Activated CD8-positive, alpha-beta T cell treated with anti-CD3 and anti-CD28 coated beads, Interleukin-2, amount 10 ng/mL, durations not matched to agents 7 days and 5 days (primary cell): ENCODE measurements around the gene FHOD3. TPM values are rescaled to one million over a fixed set of nuclear protein-coding genes. Genes with fewer than 3 reads are reported as not detected.
A peak's percentile ranks its signal among the peaks of the same experiment; 100 is the strongest.

Source experiments
- ATAC-seq: fragments of 150-1000 bp; cut with Tn5 transposase; one replicate; pipeline ENCODE4 v1.10.0; 2021; ENCODE audit warnings: moderate library complexity
- CTCF ChIA-PET: fragments of 350-600 bp; sonication (Branson Sonifier 250); formaldehyde crosslinking; loops from one replicate; lab custom pipeline; 2021; ENCODE audit warnings: antibody characterized with exemption; lab: Charles Lee
- POLR2A ChIA-PET: fragments of 350-600 bp; sonication (Branson Sonifier 250); formaldehyde crosslinking; loops from one replicate; lab custom pipeline; 2021; ENCODE audit warnings: antibody characterized with exemption; lab: Charles Lee
- DNase-seq: peaks from one replicate; pipeline ENCODE4 v3.0.0-alpha.2; 2020
- H3K27ac Mint-ChIP-seq: one replicate; pipeline ENCODE4 v1.8.0; 2021; ENCODE audit warnings: mild to moderate bottlenecking, mixed read lengths
- H3K27me3 Mint-ChIP-seq: one replicate; pipeline ENCODE4 v1.8.0; 2021; ENCODE audit warnings: low read depth, mixed read lengths
- H3K36me3 Mint-ChIP-seq: one replicate; pipeline ENCODE4 v1.8.0; 2021; ENCODE audit warnings: low read depth, mixed read lengths
- H3K4me1 Mint-ChIP-seq: one replicate; pipeline ENCODE4 v1.8.0; 2021; ENCODE audit warnings: low read depth, mixed read lengths
- H3K4me3 Mint-ChIP-seq: one replicate; pipeline ENCODE4 v1.8.0; 2021; ENCODE audit warnings: mild to moderate bottlenecking, mixed read lengths
- H3K9me3 Mint-ChIP-seq: one replicate; pipeline ENCODE4 v1.8.0; 2022; ENCODE audit warnings: mixed read lengths; ENCODE audit not compliant: insufficient read depth
- total RNA-seq, 2 experiments: library from RNA; stranded (reverse); gene quantifications; one replicate each; pipeline ENCODE4 v1.2.3, GENCODE V29; 2021

The FHOD3 gene
- total RNA-seq, 2 experiments from 2014 or later = not detected

DNA sequence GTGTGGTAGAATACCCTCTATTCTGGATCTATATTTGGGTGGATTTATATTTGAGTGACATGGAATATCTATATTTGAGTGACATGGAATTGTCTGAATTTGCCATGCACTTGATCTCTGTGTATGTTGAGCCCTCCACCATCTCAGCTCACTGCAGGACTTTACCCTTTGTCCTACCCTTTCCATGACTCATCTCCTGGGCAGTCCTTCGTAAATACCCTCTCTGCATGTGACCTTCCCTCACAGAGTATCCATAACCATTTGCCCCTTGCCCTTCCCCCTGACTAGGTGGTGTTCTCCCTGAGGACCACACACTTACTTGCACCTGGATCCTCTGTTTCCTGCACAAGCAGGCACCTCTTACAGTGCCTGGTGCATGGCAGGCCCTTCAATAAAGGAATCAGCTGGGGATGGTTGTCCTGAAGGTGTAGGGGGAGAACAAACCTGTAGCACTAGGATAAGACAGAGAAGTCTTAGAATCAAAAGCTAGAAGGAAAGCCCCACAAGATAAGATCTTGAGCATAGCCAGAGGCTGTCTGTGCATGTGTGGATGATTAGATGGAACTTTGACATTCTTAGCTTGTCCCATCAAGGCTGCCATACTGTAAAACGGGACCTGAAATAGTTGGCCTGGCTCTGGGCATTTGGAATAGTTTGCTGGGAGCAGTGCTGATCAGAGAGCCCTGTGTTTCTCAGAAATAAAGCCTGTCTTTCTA, 230.4 kb downstream of the FHOD3 start:
- Mint-ChIP-seq H3K4me1 (no peaks in the 10 kb centered on the region), H3K4me3 (no peak overlapping the region), H3K27ac (no peak overlapping the region), H3K9me3 (no peaks in the 10 kb centered on the region), H3K27me3 (no peaks in the 10 kb centered on the region), H3K36me3 (no peaks in the 10 kb centered on the region)
- DNase-seq (no peak), ATAC-seq (no peak)
- ChIA-PET CTCF (no interaction called here), POLR2A (no interaction called here)

DNA sequence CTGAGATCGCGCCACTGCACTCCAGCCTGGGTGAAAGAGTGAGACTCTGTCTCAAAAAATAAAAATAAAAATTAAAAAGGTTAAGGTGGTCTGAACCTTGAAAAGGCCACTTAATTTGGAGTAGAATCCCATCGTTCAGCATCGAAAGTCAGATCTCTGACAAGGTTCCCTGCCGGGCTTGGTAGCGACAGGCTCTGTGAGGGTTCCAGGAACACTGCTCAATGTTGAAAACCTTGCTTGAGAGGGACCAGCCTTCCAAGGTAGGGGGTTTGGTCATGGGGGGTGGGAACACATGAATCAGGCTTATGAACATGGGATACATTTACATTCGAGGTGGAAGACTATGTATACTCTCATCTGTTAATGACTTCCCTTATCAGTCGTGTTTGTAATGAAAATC, 232.2 kb downstream of the FHOD3 start:
- ATAC-seq = no peak
- CTCF ChIA-PET = no interaction called here
- H3K9me3 Mint-ChIP-seq = no peaks in the 10 kb centered on the region
- H3K4me3 Mint-ChIP-seq = no peak overlapping the region
- DNase-seq = no peak
- POLR2A ChIA-PET = no interaction called here
- no peaks in the 10 kb centered on the region for H3K27me3 Mint-ChIP-seq
- peaks cover 9% of the 10 kb centered on the region for H3K4me1 Mint-ChIP-seq
- H3K36me3 Mint-ChIP-seq = no peaks in the 10 kb centered on the region
- H3K27ac Mint-ChIP-seq = no peak overlapping the region

DNA sequence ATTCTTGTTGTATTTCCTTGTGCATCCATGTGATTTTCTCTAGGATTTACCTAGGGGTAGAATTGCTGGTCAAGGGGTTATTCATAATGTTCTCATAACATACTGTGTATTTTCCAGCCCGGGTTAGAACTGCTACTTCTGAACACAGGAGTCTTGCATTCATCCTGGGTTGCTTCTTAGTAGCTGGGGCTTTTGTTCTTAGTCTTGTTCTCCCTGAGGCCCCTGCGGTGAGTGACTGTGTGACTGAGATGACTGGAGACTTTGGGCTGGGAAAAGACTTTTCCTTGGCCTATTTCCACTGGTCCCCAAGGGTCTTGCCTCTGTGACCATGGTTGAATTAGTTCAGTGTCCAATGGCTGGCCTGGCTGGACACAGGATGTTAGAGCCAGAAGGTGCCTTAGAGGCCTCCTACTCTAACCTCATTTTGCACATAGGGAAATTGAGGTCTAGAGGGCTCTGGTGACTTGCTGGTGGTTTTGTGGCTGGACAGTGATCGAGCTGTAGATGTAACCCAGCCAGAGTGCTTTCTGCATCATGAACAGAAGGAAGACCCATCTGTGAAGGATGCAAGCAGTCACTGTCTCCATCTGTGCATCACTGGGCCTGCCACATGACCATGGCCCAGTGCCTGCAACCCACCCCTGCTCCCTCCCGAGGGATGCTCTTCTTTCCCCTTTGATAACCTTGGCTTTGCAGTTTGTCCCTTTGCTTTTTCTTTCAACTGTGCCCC, 233.3 kb downstream of the FHOD3 start:
- POLR2A ChIA-PET = no interaction called here
- Mint-ChIP-seq H3K4me3 (no peak overlapping the region), H3K36me3 (no peaks in the 10 kb centered on the region)

DNA sequence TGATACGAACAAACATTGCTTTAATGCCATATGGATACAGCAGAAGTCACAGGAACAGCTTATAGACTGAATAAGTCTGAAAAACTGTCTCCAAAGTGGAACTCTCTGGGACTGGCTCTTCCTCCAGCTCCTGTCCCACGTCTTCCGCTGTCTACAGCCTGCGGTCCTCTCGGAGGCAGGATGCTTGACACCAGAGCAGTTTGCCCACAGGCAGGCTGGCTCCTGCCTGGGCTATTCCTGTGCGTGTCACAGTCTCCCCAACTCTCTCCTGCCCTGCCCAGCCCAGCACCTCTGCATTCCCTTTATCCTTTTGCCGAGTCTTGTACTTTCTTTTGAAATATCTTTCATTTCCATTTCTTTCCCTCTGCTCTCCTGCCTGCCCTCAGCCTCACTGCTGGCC, 234.1 kb downstream of the FHOD3 start:
- Mint-ChIP-seq H3K36me3 (no peaks in the 10 kb centered on the region), H3K27ac (no peak overlapping the region), H3K4me3 (no peak overlapping the region), H3K27me3 (no peaks in the 10 kb centered on the region), H3K9me3 (no peaks in the 10 kb centered on the region), H3K4me1 (peaks cover 9% of the 10 kb centered on the region)
- ATAC-seq = no peak
- ChIA-PET POLR2A (no interaction called here), CTCF (no interaction called here)
- DNase-seq = no peak

More for the DNA sequence above, 233.3 kb downstream of the FHOD3 start:
- Mint-ChIP-seq H3K27ac (no peak overlapping the region), H3K4me1 (peaks cover 9% of the 10 kb centered on the region), H3K9me3 (no peaks in the 10 kb centered on the region), H3K27me3 (no peaks in the 10 kb centered on the region)
- ATAC-seq = no peak
- CTCF ChIA-PET = no interaction called here
- DNase-seq = no peak

DNA sequence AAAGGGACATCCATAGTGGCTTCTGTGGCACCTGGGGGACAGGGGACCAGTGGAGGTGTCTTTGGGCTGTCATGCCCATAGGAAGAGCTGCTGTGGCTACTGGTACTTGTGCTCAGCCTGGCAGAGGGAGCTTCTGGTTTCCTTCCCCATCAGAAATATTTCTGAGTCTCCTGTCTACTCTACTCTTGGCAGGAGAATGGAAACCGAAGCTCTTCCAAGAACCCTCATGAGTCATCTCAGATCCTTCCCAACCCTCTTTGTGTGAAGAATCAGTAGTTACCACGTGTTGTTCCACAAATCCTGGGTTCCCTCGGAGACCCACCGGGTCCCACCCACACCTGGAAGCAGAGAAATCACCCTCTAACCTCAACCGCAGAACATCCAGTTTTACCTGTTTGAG, 234.9 kb downstream of the FHOD3 start:
- H3K4me3 Mint-ChIP-seq = no peak overlapping the region
- CTCF ChIA-PET = no interaction called here
- peaks cover 2% of the 10 kb centered on the region for H3K27me3 Mint-ChIP-seq
- H3K27ac Mint-ChIP-seq = no peak overlapping the region
- ATAC-seq (no peak), DNase-seq (no peak)
- no peaks in the 10 kb centered on the region for H3K9me3 Mint-ChIP-seq
- POLR2A ChIA-PET = no interaction called here
- H3K4me1 Mint-ChIP-seq = peaks cover 9% of the 10 kb centered on the region
- no peaks in the 10 kb centered on the region for H3K36me3 Mint-ChIP-seq

DNA sequence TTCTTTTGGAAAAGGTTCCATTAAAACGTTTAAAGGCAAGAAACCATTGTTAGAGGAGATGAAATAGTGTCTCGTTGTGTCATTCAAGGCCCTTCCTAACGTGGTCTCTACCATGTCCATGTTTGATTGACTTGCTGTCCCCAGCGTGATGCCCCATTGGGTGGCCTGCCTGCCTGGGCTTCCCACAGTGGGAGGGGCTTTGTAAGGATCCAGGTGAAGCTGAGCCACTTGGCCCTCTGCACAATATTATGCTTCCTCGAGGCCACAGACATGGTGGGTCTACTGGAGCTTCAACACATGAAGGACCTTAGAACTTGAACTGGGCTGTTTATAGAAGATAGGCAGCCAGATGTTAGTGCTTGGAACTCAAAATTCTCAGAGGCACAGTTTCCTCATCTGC, 235.3 kb downstream of the FHOD3 start:
- H3K9me3 Mint-ChIP-seq = no peaks in the 10 kb centered on the region
- no peak for ATAC-seq
- H3K27ac Mint-ChIP-seq = no peak overlapping the region
- DNase-seq = no peak
- H3K36me3 Mint-ChIP-seq = no peaks in the 10 kb centered on the region
- CTCF ChIA-PET = no interaction called here
- no peak overlapping the region for H3K4me3 Mint-ChIP-seq
- H3K27me3 Mint-ChIP-seq = peaks cover 6% of the 10 kb centered on the region
- H3K4me1 Mint-ChIP-seq = peaks cover 9% of the 10 kb centered on the region
- POLR2A ChIA-PET = no interaction called here

DNA sequence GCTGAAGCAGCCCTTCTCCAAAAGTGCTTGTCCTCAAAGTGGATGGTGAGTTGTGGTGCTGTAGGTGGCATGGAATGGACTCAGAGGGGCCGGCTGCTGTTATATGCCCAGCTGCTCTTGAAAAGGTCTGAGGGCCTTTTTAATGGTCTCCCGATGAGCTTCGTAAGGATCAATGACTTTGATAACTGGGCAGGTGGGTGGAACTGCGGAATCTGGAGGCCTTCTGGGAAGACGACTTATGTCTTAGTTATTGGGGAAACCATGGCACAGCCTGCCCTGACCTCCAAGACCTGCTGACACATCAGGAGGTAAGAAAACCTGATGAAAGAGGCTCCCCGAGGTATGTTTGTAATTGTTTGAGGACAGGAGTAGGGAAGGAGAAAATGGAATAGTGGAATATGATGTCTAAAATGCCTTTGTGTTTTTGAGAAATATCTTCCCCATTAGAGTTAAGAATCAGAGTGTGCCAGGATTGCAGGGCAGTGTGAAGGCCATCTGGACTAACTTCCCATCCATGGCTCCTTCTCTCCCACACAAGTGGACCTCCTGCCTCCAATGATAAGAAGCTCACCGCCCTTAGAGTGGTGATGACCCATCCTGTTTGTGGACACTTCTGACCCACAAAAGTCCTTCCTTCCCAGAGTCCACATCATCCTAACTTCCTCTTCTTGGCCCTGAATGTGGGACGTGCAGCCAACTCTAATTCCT, 236.1 kb downstream of the FHOD3 start:
- Mint-ChIP-seq H3K9me3 (no peaks in the 10 kb centered on the region), H3K4me1 (peaks cover 9% of the 10 kb centered on the region), H3K36me3 (no peaks in the 10 kb centered on the region), H3K4me3 (no peak overlapping the region), H3K27me3 (peaks cover 8% of the 10 kb centered on the region), H3K27ac (no peak overlapping the region)
- DNase-seq (no peak), ATAC-seq (no peak)
- ChIA-PET POLR2A (no interaction called here), CTCF (no interaction called here)

DNA sequence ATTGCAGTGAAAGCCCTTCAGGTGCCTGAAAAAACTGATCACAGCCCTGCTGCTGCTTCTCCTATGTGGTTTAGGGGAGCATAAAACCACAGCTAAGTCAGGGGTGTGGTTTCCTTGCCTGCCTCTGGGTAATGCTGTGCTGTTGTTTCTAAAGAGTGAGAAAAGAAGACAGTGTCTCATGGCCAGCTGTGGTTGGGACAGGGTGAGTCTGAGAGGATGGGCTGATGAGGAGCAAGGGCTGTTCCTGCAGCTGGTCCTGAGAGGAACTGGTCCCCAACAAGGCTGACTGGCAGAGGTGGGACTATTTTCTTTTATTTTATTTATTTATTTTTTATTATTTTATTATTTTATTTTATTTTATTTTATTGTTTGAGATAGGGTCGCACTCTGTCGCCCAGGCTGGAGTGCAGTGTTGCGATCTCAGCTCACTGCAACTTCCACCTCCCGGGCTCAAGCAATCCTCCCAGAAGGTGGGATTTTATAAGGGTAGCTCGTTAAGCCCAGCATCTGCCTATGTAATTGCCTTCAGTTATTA, 236.7 kb downstream of the FHOD3 start:
- Mint-ChIP-seq H3K27me3 (peaks cover 8% of the 10 kb centered on the region), H3K4me1 (peaks cover 9% of the 10 kb centered on the region), H3K27ac (no peak overlapping the region), H3K36me3 (no peaks in the 10 kb centered on the region), H3K4me3 (no peak overlapping the region), H3K9me3 (no peaks in the 10 kb centered on the region)
- POLR2A ChIA-PET = no interaction called here
- peak; percentile 35 for DNase-seq
- CTCF ChIA-PET = no interaction called here
- ATAC-seq = peak; percentile 49

DNA sequence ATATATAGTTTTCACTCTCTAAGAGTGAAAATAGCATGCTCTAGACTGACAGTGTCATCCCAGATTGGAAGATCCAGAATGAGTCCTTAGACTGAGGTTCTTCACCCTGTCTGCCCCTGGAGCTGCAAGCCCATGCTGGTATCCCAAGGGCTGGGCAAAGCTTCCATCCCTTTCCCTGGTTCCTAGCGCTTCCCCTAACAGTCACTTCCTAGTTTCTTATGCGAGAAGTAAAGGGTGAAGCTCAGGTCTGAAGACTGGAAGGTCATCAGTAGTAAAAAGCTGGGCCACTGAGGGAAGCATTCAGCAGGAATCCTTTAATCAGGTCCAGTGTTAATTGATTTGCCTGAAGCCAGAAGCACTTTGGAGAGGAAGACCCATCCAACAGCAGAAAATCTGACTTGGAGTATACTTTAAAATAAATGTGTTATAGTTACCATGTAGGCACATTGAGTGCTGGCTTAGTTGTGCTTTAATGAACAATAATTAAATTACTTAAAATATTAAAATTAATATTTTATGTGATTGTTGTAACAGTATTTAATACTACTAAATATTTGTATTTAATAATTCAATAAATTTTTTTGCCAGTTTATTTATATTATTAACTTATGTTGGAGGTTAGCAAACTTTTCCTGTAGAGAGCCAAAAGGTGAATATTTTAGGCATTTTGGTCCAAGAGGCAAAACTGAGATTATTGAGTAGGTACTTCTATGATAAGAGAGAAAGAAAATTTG, 237.9 kb downstream of the FHOD3 start:
- ChIA-PET POLR2A (no interaction called here), CTCF (no interaction called here)
- no peak for DNase-seq
- Mint-ChIP-seq H3K4me1 (peaks cover 9% of the 10 kb centered on the region), H3K27me3 (peaks cover 8% of the 10 kb centered on the region), H3K36me3 (no peaks in the 10 kb centered on the region), H3K4me3 (no peak overlapping the region), H3K27ac (no peak overlapping the region), H3K9me3 (no peaks in the 10 kb centered on the region)
- no peak for ATAC-seq

DNA sequence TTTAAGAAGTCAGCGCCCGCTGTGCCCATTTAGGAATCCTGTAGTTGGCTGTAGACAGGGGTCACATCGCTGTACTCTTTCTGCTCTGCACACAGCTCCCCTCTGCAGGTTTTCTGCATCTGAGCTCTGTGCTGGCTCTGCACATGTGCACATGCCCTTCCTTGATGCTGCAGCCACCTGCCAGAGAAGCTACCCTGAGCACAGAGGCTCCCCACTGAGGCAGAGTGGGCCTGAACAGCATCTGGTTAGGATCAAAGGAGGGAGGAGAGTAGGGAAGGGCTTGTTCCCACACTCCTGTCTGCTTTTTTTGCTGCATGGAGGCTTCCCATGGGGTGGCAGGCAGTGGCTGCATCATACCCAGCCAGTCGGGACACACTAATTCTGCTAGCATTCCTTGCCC, 238.9 kb downstream of the FHOD3 start:
- ChIA-PET POLR2A (no interaction called here), CTCF (no interaction called here)
- Mint-ChIP-seq H3K4me1 (peaks cover 9% of the 10 kb centered on the region), H3K27ac (no peak overlapping the region), H3K27me3 (peaks cover 8% of the 10 kb centered on the region), H3K9me3 (no peaks in the 10 kb centered on the region), H3K36me3 (no peaks in the 10 kb centered on the region), H3K4me3 (no peak overlapping the region)
- ATAC-seq = no peak
- DNase-seq = no peak

DNA sequence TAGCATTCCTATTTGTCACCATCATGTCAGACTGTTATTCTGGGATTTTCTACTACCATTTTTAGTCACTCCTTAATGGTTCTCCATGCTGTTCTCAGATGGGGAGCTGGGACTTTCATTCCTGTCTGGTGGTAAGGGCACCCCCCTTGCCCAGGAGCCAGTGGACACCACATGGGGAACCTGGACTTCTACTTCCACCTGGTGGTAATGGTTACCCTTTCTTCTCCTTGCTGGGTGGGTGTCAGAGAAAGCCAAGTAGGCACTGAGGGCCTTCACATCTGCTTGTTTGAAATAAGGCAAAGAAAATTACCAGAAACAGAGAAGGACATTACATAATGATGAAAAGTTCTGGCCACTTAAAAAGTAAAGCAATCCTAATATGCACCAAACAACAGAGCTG, 239.8 kb downstream of the FHOD3 start:
- no peak for ATAC-seq

More for the DNA sequence above, 239.8 kb downstream of the FHOD3 start:
- Mint-ChIP-seq H3K4me1 (peaks cover 9% of the 10 kb centered on the region), H3K27me3 (peaks cover 8% of the 10 kb centered on the region), H3K27ac (no peak overlapping the region), H3K9me3 (no peaks in the 10 kb centered on the region), H3K4me3 (no peak overlapping the region), H3K36me3 (no peaks in the 10 kb centered on the region)
- no peak for DNase-seq
- ChIA-PET POLR2A (no interaction called here), CTCF (no interaction called here)
